HepG2 (cell line): ENCODE results near the gene MED12L. TPM values are rescaled to one million over a fixed set of nuclear protein-coding genes. Genes with fewer than 3 reads are reported as not detected.

Source experiments
- ATAC-seq: fragments of 200-7000 bp; cut with Tn5 transposase; 3 replicates; pipeline ENCODE4 v1.9.1; 2020; ENCODE audit warnings: mild to moderate bottlenecking, moderate library complexity
- BruUV-seq: library from RNA; stranded (reverse); fragments of 400-500 nt; replicated peaks from 2 replicates; lab custom pipeline; 2021; lab: Mats Ljungman, UMichigan
- CTCF ChIA-PET: fragments of 300-600 bp; formaldehyde crosslinking; extraction: SDS; loops from one replicate; lab custom pipeline; 2021; ENCODE audit warnings: low total read pairs, inconsistent platforms, low intra/inter-chr PET ratio; lab: Yijun Ruan, JAX
- POLR2A ChIA-PET: fragments of 350-600 bp; sonication (Branson Sonifier 250); formaldehyde crosslinking; loops from one replicate; lab custom pipeline; 2020; ENCODE audit warnings: antibody characterized with exemption, inconsistent platforms; lab: Yijun Ruan, JAX
- DNase-seq: peaks from one replicate; pipeline ENCODE4 v3.0.0-alpha.2; 2015; ENCODE audit warnings: low spot score
- FAIRE-seq: peaks from 3 replicates; lab custom pipeline; 2011; peaks lifted over from hg19 to GRCh38; lab: Jason Lieb, UNC
- H2AFZ ChIP-seq: one replicate; pipeline ENCODE4 v1.6.1; 2011; ENCODE audit warnings: low read length, inconsistent platforms
- H3K27ac ChIP-seq: fragments of 300-600 bp; 3 replicates; pipeline ENCODE4 v1.8.0; 2011; ENCODE audit warnings: mixed run types, mild to moderate bottlenecking, mixed read lengths, low read length, inconsistent platforms; ENCODE audit not compliant: insufficient read depth; ENCODE audit errors: extremely low read length
- H3K27me3 ChIP-seq, 2 experiments: fragments of 200-600 bp in 1 of 2; 2 replicates in 1 of 2; 3 replicates in 1 of 2; pipeline versions ENCODE4 v1.6.0 to v1.8.0; 2011; ENCODE audit warnings: low read length in 2 of 2, mild to moderate bottlenecking in 2 of 2, moderate library complexity in 2 of 2, inconsistent platforms in 1 of 2; ENCODE audit not compliant: insufficient read depth in 2 of 2, control insufficient read depth in 1 of 2
- H3K36me3 ChIP-seq, 2 experiments: fragments of 200-600 bp in 1 of 2; replicated peaks in 1 of 2; 2 replicates in 1 of 2; 3 replicates in 1 of 2; pipeline versions ENCODE4 v1.5.1 to v1.8.0; 2011; ENCODE audit warnings: low read length in 2 of 2, inconsistent platforms in 1 of 2; ENCODE audit not compliant: insufficient read depth in 2 of 2, control insufficient read depth in 1 of 2
- H3K4me1 ChIP-seq: 2 replicates; pipeline ENCODE4 v1.5.1; 2012; ENCODE audit warnings: low read length, inconsistent platforms; ENCODE audit not compliant: insufficient read depth
- H3K4me2 ChIP-seq: 2 replicates; pipeline ENCODE4 v1.6.0; 2011; ENCODE audit warnings: low read depth, low read length, inconsistent platforms
- H3K4me3 ChIP-seq, 3 experiments: fragments of 200-600 bp in 1 of 3; sonication (generic), shearing (Covaris generic) in 1 of 3; replicated peaks in 1 of 3; 2 replicates each; pipeline ENCODE4 v1.5.1; 2011 to 2016; ENCODE audit warnings: low read length in 3 of 3, inconsistent platforms in 2 of 3, low read depth in 2 of 3, mild to moderate bottlenecking in 2 of 3, control low read depth in 1 of 3, mixed read lengths in 1 of 3; ENCODE audit not compliant: insufficient read depth in 1 of 3
- H3K79me2 ChIP-seq: one replicate; pipeline ENCODE4 v1.6.1; 2011; ENCODE audit warnings: low read length, inconsistent platforms; ENCODE audit not compliant: insufficient read depth
- H3K9ac ChIP-seq: 2 replicates; pipeline ENCODE4 v1.6.0; 2011; ENCODE audit warnings: mild to moderate bottlenecking, low read depth, low read length, inconsistent platforms; ENCODE audit not compliant: insufficient read depth
- H3K9me3 ChIP-seq: 2 replicates; pipeline ENCODE4 v1.5.1; 2012; ENCODE audit warnings: mild to moderate bottlenecking, low read length
- H4K20me1 ChIP-seq: 2 replicates; pipeline ENCODE4 v1.6.0; 2011; ENCODE audit warnings: inconsistent platforms, mild to moderate bottlenecking, low read length, moderate library complexity; ENCODE audit not compliant: insufficient read depth
- ATF7 ChIP-seq, 2 experiments: fragments of 450-650 bp in 1 of 2; sonication (generic) in 1 of 2; formaldehyde crosslinking in 1 of 2; IDR thresholded peaks; 2 replicates each; pipeline versions ENCODE4 v1.4.0 to v1.6.1; 2016 to 2020; ENCODE audit warnings: antibody characterized with exemption in 1 of 2, mild to moderate bottlenecking in 1 of 2, missing genetic modification reagents in 1 of 2
- BHLHE40 ChIP-seq: IDR thresholded peaks from 2 replicates; pipeline ENCODE4 v1.6.1; 2011; ENCODE audit warnings: low read length, improper control_type of control experiment
- CREB1 ChIP-seq, 2 experiments: fragments of 450-650 bp in 1 of 2; IDR thresholded peaks; 2 replicates each; pipeline ENCODE4 v1.6.1; 2016 to 2017; ENCODE audit warnings: control low read depth in 1 of 2, mild to moderate bottlenecking in 1 of 2, missing compliant biosample characterization in 1 of 2, missing genetic modification characterization in 1 of 2
- DR1 ChIP-seq: sonication (generic); formaldehyde crosslinking; IDR thresholded peaks from 2 replicates; pipeline ENCODE4 v1.8.0; 2021; ENCODE audit warnings: mild to moderate bottlenecking, missing genetic modification reagents, inconsistent platforms
- KAT2B ChIP-seq: fragments of 150-350 bp; IDR thresholded peaks from 2 replicates; pipeline ENCODE4 v1.6.1; 2014; ENCODE audit warnings: low read depth, low read length, borderline replicate concordance
- SMAD1 ChIP-seq: sonication (generic); formaldehyde crosslinking; IDR thresholded peaks from 2 replicates; pipeline ENCODE4 v1.4.0; 2020; ENCODE audit warnings: missing genetic modification reagents, low read depth, mild to moderate bottlenecking, borderline replicate concordance
- ZNF878 ChIP-seq: sonication (generic); formaldehyde crosslinking; IDR thresholded peaks from 2 replicates; pipeline ENCODE4 v1.8.1; 2023; ENCODE audit warnings: mild to moderate bottlenecking, missing genetic modification reagents, moderate library complexity
- WGBS: methylation state at CpG from one replicate; pipeline ENCODE4 v1.1.6; 2017; ENCODE audit warnings: low lambda C conversion rate; 5-methylcytosine and 5-hydroxymethylcytosine counted together
- in situ Hi-C: cut with HindIII; loops from 2 replicates; pipeline ENCODE4 v1.10.0; 2017; ENCODE audit warnings: low pct_unique_long_range_greater_than_20kb; ENCODE audit not compliant: extremely low pct_ligation_motif_present
- intact Hi-C: fragments of 100-400 bp; cut with micrococcal nuclease; formaldehyde crosslinking; loops from one replicate; pipeline ENCODE4 v1.10.0; 2022; ENCODE audit not compliant: unreplicated experiment
- polyA plus RNA-seq, 8 experiments: library from polyadenylated mRNA; depleted of rRNA in 3 of 8; stranded (reverse) in 7 of 8; unstranded in 1 of 8; fragments of >200 nt; fragmentation: Illumina TruSeq in 4 of 8; extraction: Trizol in 4 of 8; gene quantifications; 2 replicates each; pipeline versions ENCODE4 v1.2.1 to v1.2.3, GENCODE V29; 2011 to 2016; ENCODE audit warnings: low read depth in 4 of 8, missing spikeins in 1 of 8, mixed read lengths in 1 of 8; ENCODE audit not compliant: insufficient read depth in 1 of 8
- total RNA-seq, 5 experiments: library from RNA; depleted of rRNA; stranded (reverse); fragments of >200 nt; fragmentation: Illumina TruSeq; extraction: Trizol; gene quantifications; 2 replicates each; pipeline ENCODE4 v1.2.3, GENCODE V29; 2016; ENCODE audit warnings: low read depth in 1 of 5
- TF ChIP-seq, protein P1 (sequence below): sonication (generic); formaldehyde crosslinking; IDR thresholded peaks from 2 replicates; pipeline ENCODE4 v1.5.1; 2020; ENCODE audit warnings: mild to moderate bottlenecking, missing genetic modification reagents, moderate library complexity
- TF ChIP-seq, protein P2 (sequence below): IDR thresholded peaks from 2 replicates; pipeline ENCODE4 v1.6.1; 2012; ENCODE audit warnings: inconsistent platforms

The MED12L gene
- total and polyA plus RNA-seq, 2 of the 13 experiments (the other 11 are each of a cell fraction or from before 2014, with no cell fraction given) = 0.07 to 0.64 TPM

DNA sequence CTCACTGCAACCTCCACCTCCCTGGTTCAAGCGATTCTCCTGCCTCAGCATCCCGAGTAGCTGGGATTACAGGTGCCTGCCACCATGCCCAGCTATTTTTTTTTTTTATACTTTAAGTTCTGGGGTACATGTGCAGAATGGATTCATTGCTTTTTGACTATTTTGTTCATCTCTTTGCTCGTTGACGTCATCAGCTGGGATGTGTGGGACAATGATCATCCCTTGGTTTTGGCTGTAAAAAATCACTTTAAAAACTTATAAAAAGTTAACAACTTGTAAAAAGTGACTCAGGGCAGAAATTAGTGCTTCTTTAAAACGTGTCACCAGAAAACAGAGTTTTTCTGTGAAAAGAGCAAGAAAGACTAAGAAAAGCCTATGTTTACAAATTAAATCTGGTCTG lies 337.6 kb downstream of the MED12L start:
- Histone ChIP-seq H3K27me3 (no peaks in the 10 kb centered on the region), H3K27ac (no peak overlapping the region), H3K36me3 (no peaks in the 10 kb centered on the region), H3K9ac (no peak overlapping the region), H4K20me1 (no peaks in the 10 kb centered on the region), H3K4me1 (peaks cover 15% of the 10 kb centered on the region), H3K9me3 (no peaks in the 10 kb centered on the region), H3K4me3 (no peak overlapping the region), H3K79me2 (no peaks in the 10 kb centered on the region), H3K4me2 (no peak overlapping the region), H2AFZ (no peak overlapping the region)
- no TSS peak for BruUV-seq
- no peak for TF ChIP-seq KAT2B
- no peak for TF ChIP-seq SMAD1 (CRISPR knock-in tag)
- TF ChIP-seq, protein P1, sequence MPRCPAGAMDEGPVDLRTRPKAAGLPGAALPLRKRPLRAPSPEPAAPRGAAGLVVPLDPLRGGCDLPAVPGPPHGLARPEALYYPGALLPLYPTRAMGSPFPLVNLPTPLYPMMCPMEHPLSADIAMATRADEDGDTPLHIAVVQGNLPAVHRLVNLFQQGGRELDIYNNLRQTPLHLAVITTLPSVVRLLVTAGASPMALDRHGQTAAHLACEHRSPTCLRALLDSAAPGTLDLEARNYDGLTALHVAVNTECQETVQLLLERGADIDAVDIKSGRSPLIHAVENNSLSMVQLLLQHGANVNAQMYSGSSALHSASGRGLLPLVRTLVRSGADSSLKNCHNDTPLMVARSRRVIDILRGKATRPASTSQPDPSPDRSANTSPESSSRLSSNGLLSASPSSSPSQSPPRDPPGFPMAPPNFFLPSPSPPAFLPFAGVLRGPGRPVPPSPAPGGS (CRISPR knock-in tag) = no peak
- no peak for TF ChIP-seq DR1 (CRISPR knock-in tag)
- TF ChIP-seq ATF7 (IDR thresholded peaks at IDR 0.05) = peak; percentile 62
- no peak for TF ChIP-seq ATF7 (CRISPR knock-in tag; IDR thresholded peaks at IDR 0.05)
- TF ChIP-seq ZNF878 (CRISPR knock-in tag) = no peak
- peak; percentile 79 for TF ChIP-seq CREB1 (IDR thresholded peaks at IDR 0.05)
- no peak for TF ChIP-seq CREB1 (CRISPR knock-in tag; IDR thresholded peaks at IDR 0.05)
- TF ChIP-seq BHLHE40 = no peak
- TF ChIP-seq, protein P2, sequence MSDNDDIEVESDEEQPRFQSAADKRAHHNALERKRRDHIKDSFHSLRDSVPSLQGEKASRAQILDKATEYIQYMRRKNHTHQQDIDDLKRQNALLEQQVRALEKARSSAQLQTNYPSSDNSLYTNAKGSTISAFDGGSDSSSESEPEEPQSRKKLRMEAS = no peak
- FAIRE-seq = no peak
- in situ Hi-C loops (no loop called here), intact Hi-C loops (no loop called here)
- no peak for ATAC-seq
- 38% methylated on average over 5 of the region's 5 CpGs for WGBS
- no peak for DNase-seq
- CTCF ChIA-PET = no interaction called here
- POLR2A ChIA-PET = no interaction called here
